H9 (cell line): ENCODE data around the gene MEIS3. TPM values are rescaled to one million over a fixed set of nuclear protein-coding genes. Genes with fewer than 3 reads are reported as not detected.
A peak's percentile ranks its signal among the peaks of the same experiment; 100 is the strongest.

Experiments used
- DNase-seq: peaks from one replicate; pipeline ENCODE4 v3.0.0-alpha.2; 2017
- H2AFZ ChIP-seq: one replicate; pipeline ENCODE4 v1.6.1; 2013; ENCODE audit warnings: mild to moderate bottlenecking, low read length, control low read depth, moderate library complexity
- H2AK5ac ChIP-seq: 2 replicates; pipeline ENCODE4 v1.6.1; 2013; ENCODE audit warnings: low read length, control low read depth, mixed read lengths; ENCODE audit not compliant: insufficient read length
- H2BK120ac ChIP-seq: one replicate; pipeline ENCODE4 v1.6.1; 2013; ENCODE audit warnings: low read depth, mild to moderate bottlenecking, low read length, control low read depth, inconsistent platforms; ENCODE audit not compliant: poor library complexity, severe bottlenecking
- H2BK12ac ChIP-seq: 2 replicates; pipeline ENCODE4 v1.6.1; 2013; ENCODE audit warnings: low read length, control low read depth, mixed read lengths, low read depth; ENCODE audit not compliant: insufficient read length
- H2BK15ac ChIP-seq: 2 replicates; pipeline ENCODE4 v1.6.1; 2013; ENCODE audit warnings: low read depth, low read length, control low read depth
- H2BK20ac ChIP-seq: one replicate; pipeline ENCODE4 v1.6.1; 2013; ENCODE audit warnings: low read depth, mild to moderate bottlenecking, low read length, control low read depth, inconsistent platforms; ENCODE audit not compliant: poor library complexity, severe bottlenecking
- H2BK5ac ChIP-seq: 2 replicates; pipeline ENCODE4 v1.6.1; 2013; ENCODE audit warnings: low read length, control low read depth, mixed read lengths; ENCODE audit not compliant: insufficient read length
- H3K14ac ChIP-seq: 2 replicates; pipeline ENCODE4 v1.6.1; 2013; ENCODE audit warnings: low read length, control low read depth; ENCODE audit not compliant: insufficient read depth
- H3K18ac ChIP-seq: 2 replicates; pipeline ENCODE4 v1.6.1; 2013; ENCODE audit warnings: low read depth, mild to moderate bottlenecking, mixed read lengths, low read length, control low read depth; ENCODE audit not compliant: insufficient read length
- H3K23ac ChIP-seq: 2 replicates; pipeline ENCODE4 v1.6.1; 2013; ENCODE audit warnings: low read length, control low read depth, mixed read lengths, low read depth; ENCODE audit not compliant: insufficient read length
- H3K23me2 ChIP-seq: 2 replicates; pipeline ENCODE4 v1.6.1; 2013; ENCODE audit warnings: low read depth, mild to moderate bottlenecking, mixed read lengths, low read length, control low read depth; ENCODE audit not compliant: insufficient read length, poor library complexity, severe bottlenecking
- H3K27ac ChIP-seq: 2 replicates; pipeline ENCODE4 v1.5.1; 2013; ENCODE audit warnings: low read length, control low read depth, mixed read lengths, low read depth; ENCODE audit not compliant: insufficient read length
- H3K27me3 ChIP-seq: 2 replicates; pipeline ENCODE4 v1.6.1; 2013; ENCODE audit warnings: low read length, control low read depth, inconsistent platforms; ENCODE audit not compliant: insufficient read depth
- H3K4ac ChIP-seq: 2 replicates; pipeline ENCODE4 v1.6.1; 2013; ENCODE audit warnings: low read depth, mild to moderate bottlenecking, control low read depth, inconsistent platforms, low read length, moderate library complexity
- H3K4me1 ChIP-seq: 2 replicates; pipeline ENCODE4 v1.6.1; 2013; ENCODE audit warnings: low read length, control low read depth, inconsistent platforms; ENCODE audit not compliant: insufficient read depth
- H3K4me2 ChIP-seq: 2 replicates; pipeline ENCODE4 v1.6.1; 2013; ENCODE audit warnings: low read length, control low read depth, mixed read lengths; ENCODE audit not compliant: insufficient read length, insufficient read depth
- H3K56ac ChIP-seq: 2 replicates; pipeline ENCODE4 v1.6.1; 2013; ENCODE audit warnings: low read depth, mild to moderate bottlenecking, mixed read lengths, low read length, control low read depth; ENCODE audit not compliant: insufficient read length
- H3K79me1 ChIP-seq: 2 replicates; pipeline ENCODE4 v1.6.1; 2013; ENCODE audit warnings: low read depth, mild to moderate bottlenecking, moderate library complexity, low read length, control low read depth, inconsistent platforms; ENCODE audit not compliant: insufficient read depth, poor library complexity, severe bottlenecking
- H3K79me2 ChIP-seq: 2 replicates; pipeline ENCODE4 v1.6.1; 2013; ENCODE audit warnings: low read length, control low read depth, inconsistent platforms; ENCODE audit not compliant: insufficient read depth
- H3K9ac ChIP-seq: 2 replicates; pipeline ENCODE4 v1.6.1; 2013; ENCODE audit warnings: low read length, control low read depth, mixed read lengths; ENCODE audit not compliant: insufficient read length; ENCODE audit errors: extremely low read depth
- H3K9me3 ChIP-seq: one replicate; pipeline ENCODE4 v1.6.1; 2013; ENCODE audit warnings: low read depth, low read length, inconsistent platforms; ENCODE audit not compliant: control insufficient read depth
- H3T11ph ChIP-seq: one replicate; pipeline ENCODE4 v1.6.1; 2013; ENCODE audit warnings: mild to moderate bottlenecking, low read length, control low read depth, inconsistent platforms
- H4K20me1 ChIP-seq: one replicate; pipeline ENCODE4 v1.6.1; 2013; ENCODE audit not compliant: control insufficient read depth, insufficient read length, insufficient read depth
- H4K5ac ChIP-seq: 2 replicates; pipeline ENCODE4 v1.6.1; 2013; ENCODE audit warnings: low read depth, mild to moderate bottlenecking, mixed read lengths, low read length, control low read depth; ENCODE audit not compliant: insufficient read length
- H4K8ac ChIP-seq: replicated peaks from 2 replicates; pipeline ENCODE4 v1.6.1; 2013; ENCODE audit warnings: low read length, control low read depth, mixed read lengths, low read depth; ENCODE audit not compliant: insufficient read length
- H4K91ac ChIP-seq: 2 replicates; pipeline ENCODE4 v1.6.1; 2013; ENCODE audit warnings: low read depth, mild to moderate bottlenecking, moderate library complexity, mixed read lengths, low read length, control low read depth; ENCODE audit not compliant: insufficient read length
- H3K27ac Mint-ChIP-seq, 3 experiments: 2 replicates in 2 of 3; 3 replicates in 1 of 3; pipeline ENCODE4 v1.8.0; 2020 to 2021; ENCODE audit warnings: mixed read lengths in 3 of 3, mild to moderate bottlenecking in 1 of 3, moderate library complexity in 1 of 3
- H3K27me3 Mint-ChIP-seq: 2 replicates; pipeline ENCODE4 v1.8.0; 2021; ENCODE audit warnings: low read depth, mild to moderate bottlenecking, moderate library complexity, mixed read lengths
- H3K36me3 Mint-ChIP-seq, 3 experiments: 2 replicates in 2 of 3; 3 replicates in 1 of 3; pipeline ENCODE4 v1.8.0; 2020 to 2021; ENCODE audit warnings: low read depth in 3 of 3, mixed read lengths in 3 of 3; ENCODE audit not compliant: insufficient read depth in 1 of 3
- H3K4me1 Mint-ChIP-seq, 2 experiments: 2 replicates each; pipeline ENCODE4 v1.8.0; 2020; ENCODE audit warnings: mixed read lengths in 2 of 2
- H3K4me3 Mint-ChIP-seq, 2 experiments: 2 replicates in 1 of 2; 3 replicates in 1 of 2; pipeline ENCODE4 v1.8.0; 2020 to 2021; ENCODE audit warnings: mild to moderate bottlenecking in 2 of 2, mixed read lengths in 2 of 2, moderate library complexity in 1 of 2
- H3K9me3 Mint-ChIP-seq, 2 experiments: 2 replicates in 1 of 2; 3 replicates in 1 of 2; pipeline ENCODE4 v1.8.0; 2020; ENCODE audit warnings: mild to moderate bottlenecking in 2 of 2, mixed read lengths in 2 of 2, moderate library complexity in 1 of 2
- CTCF ChIP-seq: fragments of 200-600 bp; sonication (generic); conservative IDR thresholded peaks from 3 replicates; pipeline ENCODE4 v1.8.0; 2021; ENCODE audit warnings: antibody characterized with exemption, mild to moderate bottlenecking
- WGBS: extraction: QIAGEN DNeasy Blood & Tissue Kit; methylation state at CpG from one replicate; pipeline ENCODE4 v1.1.7; 2013; ENCODE audit warnings: missing lambda C conversion rate, low lambda C conversion rate, mixed read lengths; ENCODE audit not compliant: insufficient read length; ENCODE audit errors: extremely low coverage; 5-methylcytosine and 5-hydroxymethylcytosine counted together
- total RNA-seq: library from RNA; stranded (reverse); gene quantifications from 2 replicates; pipeline ENCODE4 v1.2.1, GENCODE V29; 2021

Gene MEIS3
- total RNA-seq, 1 experiment from 2014 or later = 44.0 TPM

- H3K14ac ChIP-seq = no peak overlapping the region
- peaks cover 68% of the 10 kb centered on the region for H3K27me3 Mint-ChIP-seq
- H2BK5ac ChIP-seq = no peak overlapping the region
- H3K56ac ChIP-seq = no peak overlapping the region
- DNase-seq = no peak
- H4K20me1 ChIP-seq = no peaks in the 10 kb centered on the region
- no peak overlapping the region for H3K27ac ChIP-seq
- no peak overlapping the region for H2BK120ac ChIP-seq
- no peaks in the 10 kb centered on the region for H3K79me2 ChIP-seq
- peaks cover 13% of the 10 kb centered on the region for H3K23me2 ChIP-seq
- no peak overlapping the region for H2AFZ ChIP-seq
- H3K4ac ChIP-seq = no peak overlapping the region
- no CpG with 5 or more reads among the region's 4 CpGs for WGBS
- peaks cover 10% of the 10 kb centered on the region; the same call in 1 of the 2 replicates for H3K4me1 ChIP-seq
- H3K9ac ChIP-seq = no peak overlapping the region
- H3K4me2 ChIP-seq = peak overlapping the region; percentile 61
- no peak overlapping the region for H3T11ph ChIP-seq
- no peak overlapping the region for H2BK20ac ChIP-seq
- peaks cover 0 to 1% (median 0%) of the 10 kb centered on the region in 3 experiments; a peak in 2 of 7 replicates for H3K36me3 Mint-ChIP-seq
- peak overlapping the region; percentile 43 to 77 for H3K4me3 Mint-ChIP-seq
- H3K79me1 ChIP-seq = no peaks in the 10 kb centered on the region
- H3K9me3 Mint-ChIP-seq = no peaks in the 10 kb centered on the region; a peak in 3 of 5 replicates
- TF ChIP-seq CTCF = no peak
- no peak overlapping the region for H2BK15ac ChIP-seq
- no peaks in the 10 kb centered on the region for H3K9me3 ChIP-seq
- no peak overlapping the region for H4K5ac ChIP-seq
- H3K27ac Mint-ChIP-seq = no peak overlapping the region
- peaks cover 37 to 45% of the 10 kb centered on the region in 2 experiments for H3K4me1 Mint-ChIP-seq
- no peak overlapping the region for H4K91ac ChIP-seq
- no peak overlapping the region for H3K23ac ChIP-seq
- H3K27me3 ChIP-seq = no peaks in the 10 kb centered on the region; the same call in 1 of the 2 replicates
- H3K18ac ChIP-seq = no peak overlapping the region
- H2BK12ac ChIP-seq = no peak overlapping the region
- H2AK5ac ChIP-seq = no peak overlapping the region
- no peak overlapping the region for H4K8ac ChIP-seq
These were observed 26.2 kb upstream of the MEIS3 start for GRCh38 chr19:47445527-47445926.
